Activated T-helper 1 cell treated with Interleukin-2 at 50 U/mL for 16 hours (primary cell): ENCODE results near the gene TRMT6.

Source experiments
- DNase-seq: peaks from one replicate; pipeline ENCODE4 v3.0.0-alpha.2; 2020; ENCODE audit warnings: low read depth

The TRMT6 gene

DNA sequence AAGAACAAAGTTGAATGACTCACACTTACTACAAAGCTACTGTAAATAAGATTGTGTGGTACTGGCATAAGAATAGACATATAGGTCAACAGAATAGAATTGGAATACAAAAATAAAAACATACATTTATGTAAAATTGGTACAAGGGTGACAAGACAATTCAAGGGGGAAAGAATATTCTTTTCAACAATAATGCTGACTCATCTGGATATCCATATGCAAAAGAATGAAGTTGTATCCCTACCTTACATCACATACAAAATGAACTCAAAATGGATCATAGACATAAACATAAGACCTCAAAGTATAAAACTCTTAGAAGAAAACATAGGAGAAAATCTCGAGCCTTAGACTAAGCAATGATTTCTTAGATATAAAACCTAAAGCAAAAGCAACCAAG is 50.9 kb downstream of the TRMT6 start:
- no peak for DNase-seq

- DNase-seq, result no peak
Measured at GRCh38 chr20:5895626-5896025, 54.7 kb downstream of the TRMT6 start.

DNA sequence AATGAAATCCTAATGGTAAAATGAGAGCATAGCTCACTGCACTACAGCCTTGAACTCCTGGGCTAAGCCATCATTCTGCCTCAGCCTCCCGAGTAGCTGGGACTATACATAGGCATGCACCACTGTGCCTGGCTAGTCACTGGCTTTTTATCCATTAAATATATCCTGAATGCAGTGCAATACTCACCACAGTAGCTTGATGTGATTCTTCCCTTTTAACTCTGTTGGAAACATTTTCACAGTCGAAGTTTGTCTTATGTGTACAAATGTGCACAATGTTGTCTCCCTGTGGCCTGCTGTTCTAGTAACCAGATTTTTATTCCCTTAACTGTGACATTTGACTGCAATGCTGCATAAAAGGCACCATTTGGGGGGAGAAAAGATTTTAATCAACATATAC is 56.7 kb downstream of the TRMT6 start:
- DNase-seq, result no peak

GRCh38 chr20:5893052-5893451 is 57.3 kb downstream of the TRMT6 start:
- no peak for DNase-seq

- DNase-seq, result no peak
Measured at GRCh38 chr20:5890773-5891441, 59.4 kb downstream of the TRMT6 start.

GRCh38 chr20:5888041-5888440 is 62.3 kb downstream of the TRMT6 start:
- no peak for DNase-seq

DNA sequence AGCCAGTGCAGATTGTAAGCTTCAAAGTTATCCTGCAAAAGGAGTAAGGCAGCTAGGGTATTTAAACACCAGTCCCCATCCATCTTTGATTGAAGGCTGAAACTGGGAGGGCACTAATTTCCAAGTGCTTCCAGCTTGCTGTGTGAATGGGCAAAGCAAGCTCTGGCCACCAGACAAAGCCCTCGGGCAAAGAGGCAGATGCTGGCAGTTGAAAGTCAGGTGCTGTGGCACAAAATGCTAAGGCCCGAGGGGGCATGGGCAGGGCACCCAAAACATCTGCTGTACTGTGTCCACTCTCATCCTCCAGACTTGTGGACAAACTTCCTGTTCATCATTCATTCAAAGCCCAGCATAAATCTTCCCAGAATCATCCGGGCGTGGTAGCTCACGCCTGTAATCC is 62.9 kb downstream of the TRMT6 start:
- no peak for DNase-seq
